ENCODE measurements around the gene F11.
"Not testable (repeated sequence)": the region's sequence is repeated elsewhere in the genome, so short reads cannot be mapped to it uniquely, and the experiment has no call there.

The F11 gene

DNA sequence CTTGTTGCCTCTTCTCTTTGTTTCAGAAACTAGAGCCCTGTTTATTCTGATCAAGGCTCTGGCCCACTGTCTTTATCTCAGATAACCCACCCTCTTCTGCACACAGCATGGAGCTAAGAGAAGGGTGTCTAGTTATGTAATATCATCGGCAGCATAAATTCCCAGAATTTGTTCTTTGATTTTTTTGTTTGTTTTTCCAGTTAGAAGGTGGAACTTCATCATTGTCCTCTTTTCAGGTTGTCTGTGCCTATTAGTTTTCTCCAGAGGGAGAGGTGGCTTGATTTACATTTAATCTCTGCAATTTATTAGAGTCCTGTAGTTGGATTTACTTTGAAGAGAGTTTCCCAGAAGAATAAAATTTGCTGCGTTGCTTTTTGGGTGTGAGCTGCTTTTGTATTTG lies 15.2 kb upstream of the F11 start:
- DNase-seq = no peak

DNA sequence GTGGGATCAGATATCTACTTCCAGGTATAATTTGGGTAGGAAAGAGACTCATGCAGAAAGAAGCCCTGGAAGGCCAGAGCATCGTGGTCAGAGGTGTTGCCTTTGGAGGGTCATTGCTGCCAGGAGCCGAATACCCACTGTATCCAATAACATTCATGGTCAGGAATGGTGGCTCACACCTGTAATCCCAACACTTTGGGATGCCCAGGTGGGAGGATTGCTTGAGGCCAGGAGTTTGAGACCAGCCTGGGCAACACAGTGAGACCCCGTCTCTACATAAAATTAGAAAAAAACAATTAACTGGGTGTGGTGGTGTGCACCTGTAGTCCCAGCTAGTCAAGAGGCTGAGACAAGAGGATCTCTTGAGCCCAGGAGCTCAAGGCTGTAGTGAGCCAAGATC lies 10.9 kb upstream of the F11 start:
- DNase-seq = no peak

GRCh38 chr4:186258216-186258811 lies 7.7 kb upstream of the F11 start:
- DNase-seq = no peak

DNA sequence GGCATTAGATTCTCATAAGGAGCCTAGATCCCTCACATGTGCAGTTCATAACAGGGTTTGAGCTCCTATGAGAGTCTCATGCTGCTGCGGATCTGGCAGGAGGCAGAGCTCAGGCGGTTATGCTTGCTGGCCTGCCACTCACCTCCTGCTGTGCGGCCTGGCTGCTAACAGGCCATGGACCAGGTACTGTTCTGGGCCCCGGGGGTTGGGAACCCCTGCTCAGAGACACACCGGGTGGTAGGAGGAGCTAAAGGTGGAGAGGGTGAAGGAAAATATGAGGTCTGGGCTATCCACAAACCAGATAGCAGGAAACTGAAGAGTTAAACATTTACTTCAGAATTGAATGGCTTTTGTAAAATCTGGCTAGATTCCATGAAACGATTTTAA lies 5.9 kb upstream of the F11 start:
- DNase-seq = no peak

DNA sequence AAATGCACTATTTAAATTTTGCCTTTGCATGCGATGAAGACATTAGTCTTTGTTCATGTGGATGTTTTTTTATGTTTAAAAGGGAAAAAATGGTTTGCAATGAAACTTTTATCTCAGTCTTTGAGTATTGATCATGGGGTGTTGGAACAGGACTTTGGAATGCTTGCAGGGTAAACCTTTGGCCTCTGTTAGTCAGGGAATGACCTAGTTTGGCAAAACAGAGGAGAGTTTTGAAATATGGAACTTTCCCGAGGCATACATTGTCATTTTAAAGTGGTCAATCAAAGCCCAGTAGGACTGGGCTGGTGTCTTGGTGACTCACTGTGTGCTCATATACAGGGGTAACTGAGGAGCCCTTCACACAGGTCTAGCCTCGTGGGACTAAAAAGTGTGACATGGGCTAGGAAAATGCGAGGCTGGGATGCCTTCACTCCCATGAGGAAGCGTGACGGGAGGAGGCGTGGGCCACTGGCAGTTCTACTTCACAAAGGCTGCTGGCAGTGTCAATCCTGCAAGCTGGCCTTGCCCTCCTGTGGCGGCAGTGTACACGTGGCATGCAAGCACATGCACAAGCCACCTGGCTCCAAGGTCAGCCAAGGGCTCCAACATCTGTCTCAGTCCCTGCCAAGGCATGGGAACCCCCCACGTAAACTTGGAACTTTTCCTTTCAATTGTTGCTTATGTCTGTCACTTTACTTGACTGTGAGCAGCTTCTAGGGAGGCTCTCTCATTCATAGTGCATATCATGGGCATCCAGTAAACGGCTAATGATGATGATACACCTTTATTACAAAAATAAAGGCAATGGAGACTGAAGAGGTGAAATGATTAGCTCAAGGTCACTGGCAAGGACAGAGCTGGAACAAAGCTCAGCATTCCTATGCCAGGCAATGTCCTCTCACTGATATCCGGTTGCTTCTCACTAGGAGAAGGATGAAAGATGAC lies 5.2 kb upstream of the F11 start:
- no peak for DNase-seq

GRCh38 chr4:186264660-186265059 lies 1.3 kb upstream of the F11 start:
- DNase-seq = no peak

GRCh38 chr4:186265250-186265649 lies 739 bp upstream of the F11 start:
- not testable (repeated sequence) for DNase-seq

- DNase-seq = peak; percentile 28
Observed at GRCh38 chr4:186266729-186267456, 904 bp downstream of the F11 start.

DNA sequence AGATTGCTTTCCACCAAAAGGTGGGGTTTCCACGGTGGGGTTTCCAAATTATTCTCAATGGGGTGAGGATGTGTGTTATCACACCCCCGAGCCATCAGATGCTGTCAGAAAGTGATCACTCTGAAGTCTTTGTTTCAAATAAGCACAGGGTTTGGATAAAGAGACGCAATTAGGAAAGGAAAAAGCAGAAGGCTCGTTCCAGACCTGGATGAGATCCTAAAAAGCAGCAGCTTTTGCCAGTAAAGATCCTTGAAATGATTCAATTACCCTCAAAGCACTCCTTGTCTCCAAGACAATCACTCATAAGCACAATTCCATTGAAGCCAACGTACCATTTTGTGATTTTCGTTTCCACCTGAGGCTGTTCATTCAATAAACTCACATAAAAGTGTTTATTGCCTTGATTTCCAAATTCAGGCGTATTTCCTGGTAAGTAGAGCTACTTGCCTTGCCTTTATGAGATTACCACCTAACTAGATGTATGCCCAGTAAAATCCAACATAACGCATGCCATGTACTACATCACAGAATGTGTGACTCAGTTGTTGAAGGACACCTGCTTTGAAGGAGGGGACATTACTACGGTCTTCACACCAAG lies 5.2 kb downstream of the F11 start:
- DNase-seq = no peak

- DNase-seq = no peak
Observed at GRCh38 chr4:186272699-186273391, 6.9 kb downstream of the F11 start.

DNA sequence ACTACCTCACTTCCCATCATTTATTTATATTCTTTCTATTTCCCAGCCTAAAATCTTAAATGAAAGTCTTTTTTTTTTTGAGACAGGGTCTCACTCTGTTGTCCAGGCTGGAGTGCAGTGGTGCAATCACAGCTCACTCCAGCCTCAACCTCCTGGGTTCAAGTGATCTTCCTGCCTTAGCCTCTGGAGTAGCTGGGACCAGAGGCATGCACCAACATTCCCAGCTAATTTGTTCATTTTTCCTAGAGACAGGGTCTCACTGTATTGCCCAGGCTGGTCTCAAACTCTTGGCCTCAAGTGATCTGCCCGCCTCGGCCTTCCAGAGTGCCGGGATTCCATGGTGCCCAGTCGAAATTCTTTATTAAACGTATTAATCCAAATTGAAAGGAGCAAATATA lies 7.4 kb downstream of the F11 start:
- not testable (repeated sequence) for DNase-seq

- DNase-seq = no peak
Observed at GRCh38 chr4:186283311-186283710, 17.3 kb downstream of the F11 start.

GRCh38 chr4:186285147-186285546 lies 19.2 kb downstream of the F11 start:
- no peak for DNase-seq

DNA sequence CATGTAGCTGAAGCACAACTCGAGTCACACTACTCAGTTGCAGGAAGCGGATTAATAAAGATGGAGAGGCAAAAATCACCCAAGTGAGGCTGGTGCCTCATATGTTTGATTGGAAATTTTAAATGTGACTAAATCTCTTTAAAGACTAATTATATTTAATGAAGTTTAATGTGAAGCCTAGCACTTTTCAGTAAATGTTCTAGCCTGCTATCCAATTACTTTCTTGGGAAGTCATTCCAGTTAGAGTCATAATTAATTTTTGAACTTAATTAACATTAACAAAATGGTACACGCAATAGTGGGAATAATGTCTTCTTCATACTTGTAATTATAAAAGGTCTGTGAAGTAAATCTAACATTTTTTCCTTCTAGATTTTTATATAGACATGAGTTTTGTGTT lies 20.6 kb downstream of the F11 start:
- no peak for DNase-seq

DNA sequence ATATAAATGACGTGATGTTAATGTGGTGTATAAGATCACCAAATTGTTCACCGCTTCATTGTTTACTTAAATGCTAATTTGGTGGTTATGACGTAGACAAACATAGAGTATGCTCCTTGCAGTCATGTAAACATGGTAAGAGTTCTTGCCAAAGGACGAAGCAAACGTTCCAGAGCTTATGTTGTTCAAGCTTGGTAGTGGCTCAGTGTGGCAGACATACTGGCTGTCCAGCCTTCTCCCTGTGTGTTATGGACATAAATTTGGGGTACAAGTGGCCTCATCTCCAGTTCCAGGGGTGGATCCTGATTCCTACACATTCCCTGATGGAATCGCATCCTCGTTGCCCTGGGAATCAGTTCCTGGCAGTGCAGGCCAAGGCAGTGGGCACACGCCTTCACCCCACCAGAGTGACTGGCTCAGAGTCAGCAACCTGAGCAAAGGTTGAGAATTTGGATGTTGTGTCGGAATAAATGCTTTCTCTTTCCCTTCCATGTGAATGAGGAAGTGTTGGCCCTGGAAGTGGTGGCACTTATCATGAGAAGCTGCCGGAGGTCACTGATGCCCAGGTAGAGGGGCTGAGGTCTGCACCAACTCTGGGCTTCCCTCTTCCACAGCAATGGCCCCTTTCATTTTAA lies 25.4 kb downstream of the F11 start:
- DNase-seq = no peak

DNA sequence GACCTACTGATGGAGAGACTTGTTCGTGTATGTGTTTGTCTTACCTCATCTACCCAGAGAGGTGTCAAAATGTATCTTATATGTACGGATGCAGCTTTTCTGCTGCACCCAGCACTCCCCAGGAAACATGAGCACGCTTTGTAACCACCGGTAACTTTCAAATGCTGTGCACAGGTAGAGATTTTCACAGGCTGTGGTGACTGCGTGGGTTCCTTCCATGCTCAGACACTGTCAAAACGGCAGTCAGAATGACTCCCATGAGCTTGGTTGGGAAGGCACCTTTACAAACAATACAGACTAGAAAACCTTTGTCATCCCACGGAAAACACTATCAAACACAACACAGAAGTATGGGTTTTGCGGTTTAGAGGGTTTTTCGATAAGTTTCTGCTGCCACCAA lies 28.2 kb downstream of the F11 start:
- DNase-seq = no peak

DNA sequence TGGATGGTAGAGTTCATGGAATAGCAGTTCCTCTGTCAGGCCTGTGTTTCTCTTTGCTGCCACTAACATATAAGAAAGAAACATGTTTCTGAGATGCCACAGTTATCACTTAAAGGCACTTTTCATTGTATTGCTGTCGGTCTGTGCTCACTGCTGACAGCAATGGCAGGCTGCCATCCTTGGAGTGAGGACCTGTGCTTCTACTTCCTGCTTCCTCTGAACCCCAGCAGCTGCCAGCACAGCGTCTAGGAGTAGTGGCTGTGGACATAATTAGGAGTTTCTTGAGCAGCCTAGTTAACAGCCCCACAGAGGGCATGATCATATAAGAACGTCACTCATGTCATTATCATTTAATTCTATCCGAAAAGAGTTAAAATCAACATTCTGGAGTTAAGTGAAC lies 30.5 kb downstream of the F11 start:
- DNase-seq = no peak

DNA sequence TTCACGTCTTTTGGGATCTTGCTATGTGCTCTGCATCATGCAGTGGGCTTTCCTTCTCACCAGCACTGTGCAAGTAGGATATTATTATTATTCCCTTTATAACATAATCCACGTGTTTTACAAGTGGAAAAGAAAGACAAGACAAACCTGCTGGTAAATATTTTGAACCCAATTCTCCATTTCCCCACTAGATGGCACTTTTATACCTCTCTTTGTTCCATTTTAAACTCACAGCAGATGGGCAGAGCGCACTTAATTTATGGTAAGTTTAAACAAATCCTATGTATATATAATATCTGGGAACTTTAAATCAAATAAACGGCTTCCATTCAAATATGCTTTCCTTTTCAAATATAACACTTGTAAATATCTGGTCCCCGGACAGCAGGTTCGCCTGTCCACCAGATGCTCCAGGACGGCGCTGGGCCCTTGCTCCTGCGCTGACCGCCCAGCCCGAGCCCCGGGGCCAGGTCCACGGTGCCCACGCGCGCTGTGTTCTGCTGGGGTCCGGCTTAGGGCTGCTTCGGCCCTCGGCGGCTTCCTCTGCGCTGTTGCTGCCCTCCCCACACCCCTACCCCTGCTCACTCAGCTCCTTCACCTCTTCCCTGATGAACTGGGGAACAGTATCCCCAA lies 31.1 kb downstream of the F11 start:
- peak; percentile 60 for DNase-seq

GRCh38 chr4:186298031-186298647 lies 32.1 kb downstream of the F11 start:
- no peak for DNase-seq

GRCh38 chr4:186299291-186299690 lies 33.3 kb downstream of the F11 start:
- DNase-seq = no peak
